Endothelial cell of umbilical vein (primary cell): Measurements from ENCODE around the gene FAM118B. TPM values are rescaled to one million over a fixed set of nuclear protein-coding genes. Genes with fewer than 3 reads are reported as not detected.

Experiments used
- BruUV-seq: library from RNA; stranded (reverse); fragments of 400-500 nt; replicated peaks from 2 replicates; lab custom pipeline; 2021; lab: Mats Ljungman, UMichigan
- CTCF ChIA-PET: fragments of 300-600, 350-600 bp; sonication (Branson Sonifier 250); formaldehyde crosslinking; loops from one replicate; lab custom pipeline; 2021; ENCODE audit warnings: antibody characterized with exemption, inconsistent platforms; lab: Charles Lee
- POLR2A ChIA-PET: fragments of 300-600, 350-600 bp; sonication (Branson Sonifier 250); formaldehyde crosslinking; loops from one replicate; lab custom pipeline; 2021; ENCODE audit warnings: antibody characterized with exemption, inconsistent platforms; lab: Charles Lee
- DNase-seq: peaks from one replicate; pipeline ENCODE4 v3.0.0-alpha.2; 2011; ENCODE audit warnings: low read depth, low spot score
- FAIRE-seq: peaks from 2 replicates; lab custom pipeline; 2011; peaks lifted over from hg19 to GRCh38; lab: Jason Lieb, UNC
- H2AFZ ChIP-seq: 2 replicates; pipeline ENCODE4 v1.6.0; 2012; ENCODE audit warnings: low read depth, low read length, control low read depth, inconsistent platforms
- H3K27ac ChIP-seq: 2 replicates; pipeline ENCODE4 v1.5.1; 2011; ENCODE audit warnings: low read depth, mild to moderate bottlenecking, control low read depth, low read length, moderate library complexity; ENCODE audit not compliant: insufficient read depth
- H3K27me3 ChIP-seq, 2 experiments: 2 replicates each; pipeline versions ENCODE4 v1.6.0 to v1.6.1; 2011; ENCODE audit warnings: low read length in 2 of 2, mixed read lengths in 1 of 2; ENCODE audit not compliant: control insufficient read depth in 2 of 2, insufficient read depth in 2 of 2
- H3K36me3 ChIP-seq, 2 experiments: 2 replicates in 1 of 2; 3 replicates in 1 of 2; pipeline ENCODE4 v1.5.1; 2011; ENCODE audit warnings: low read length in 2 of 2, mild to moderate bottlenecking in 1 of 2, moderate library complexity in 1 of 2; ENCODE audit not compliant: control insufficient read depth in 2 of 2, insufficient read depth in 2 of 2; ENCODE audit errors: extremely low read depth in 1 of 2
- H3K4me1 ChIP-seq: 3 replicates; pipeline ENCODE4 v1.5.1; 2011; ENCODE audit warnings: mild to moderate bottlenecking, low read length; ENCODE audit not compliant: control insufficient read depth, insufficient read depth; ENCODE audit errors: extremely low read depth
- H3K4me2 ChIP-seq: 2 replicates; pipeline ENCODE4 v1.6.1; 2011; ENCODE audit warnings: low read length, control low read depth, mixed read lengths; ENCODE audit not compliant: insufficient read depth
- H3K4me3 ChIP-seq, 3 experiments: fragments of 200-600 bp in 1 of 3; sonication (generic), shearing (Covaris generic) in 1 of 3; replicated peaks in 1 of 3; 2 replicates each; pipeline ENCODE4 v1.5.1; 2011 to 2016; ENCODE audit warnings: control low read depth in 3 of 3, low read length in 3 of 3, mild to moderate bottlenecking in 2 of 3, inconsistent platforms in 1 of 3, low read depth in 1 of 3, moderate library complexity in 1 of 3; ENCODE audit not compliant: insufficient read depth in 1 of 3
- H3K79me2 ChIP-seq: 2 replicates; pipeline ENCODE4 v1.6.0; 2012; ENCODE audit warnings: low read length, inconsistent platforms; ENCODE audit not compliant: control insufficient read depth, insufficient read depth
- H3K9ac ChIP-seq: replicated peaks from 2 replicates; pipeline ENCODE3; 2011; ENCODE audit warnings: low read length, control low read depth; ENCODE audit not compliant: insufficient read depth; ENCODE audit errors: extremely low read depth
- H3K9me1 ChIP-seq: replicated peaks from 3 replicates; pipeline ENCODE4 v1.6.0; 2011; ENCODE audit warnings: mild to moderate bottlenecking, low read length; ENCODE audit not compliant: control insufficient read depth, insufficient read depth; ENCODE audit errors: extremely low read depth
- H3K9me3 ChIP-seq: replicated peaks from 2 replicates; pipeline ENCODE4 v1.5.1; 2012; ENCODE audit warnings: low read length, inconsistent platforms; ENCODE audit not compliant: control insufficient read depth, insufficient read depth
- H4K20me1 ChIP-seq: replicated peaks from 2 replicates; pipeline ENCODE3; 2011; ENCODE audit warnings: mild to moderate bottlenecking, low read length; ENCODE audit not compliant: control insufficient read depth, insufficient read depth; ENCODE audit errors: extremely low read depth
- CTCF ChIP-seq, 2 donors: IDR thresholded peaks; 1 replicate in 1 of 2; 2 replicates in 1 of 2; pipeline ENCODE4 v1.5.1; 2011; ENCODE audit warnings: low read length in 2 of 2, mild to moderate bottlenecking in 2 of 2, moderate library complexity in 2 of 2, control low read depth in 1 of 2, inconsistent platforms in 1 of 2, low read depth in 1 of 2; ENCODE audit not compliant: insufficient read depth in 1 of 2; ENCODE audit errors: extremely low read depth in 1 of 2
- EZH2 ChIP-seq: IDR thresholded peaks from 2 replicates; pipeline ENCODE4 v1.6.1; 2012; ENCODE audit warnings: borderline replicate concordance, low read depth, mild to moderate bottlenecking, moderate library complexity, low read length, inconsistent platforms; ENCODE audit not compliant: severe bottlenecking
- FOS ChIP-seq: IDR thresholded peaks from 2 replicates; pipeline ENCODE4 v1.6.1; 2011; ENCODE audit warnings: mild to moderate bottlenecking, low read length, moderate library complexity, borderline replicate concordance; ENCODE audit not compliant: insufficient read depth
- GATA2 ChIP-seq: IDR thresholded peaks from 2 replicates; pipeline ENCODE4 v1.7.0; 2011; ENCODE audit warnings: low read depth, mild to moderate bottlenecking, moderate library complexity, mixed read lengths, low read length; ENCODE audit not compliant: insufficient read length, insufficient read depth
- JUN ChIP-seq: IDR thresholded peaks from 2 replicates; pipeline ENCODE4 v1.6.1; 2011; ENCODE audit warnings: borderline replicate concordance, low read depth; ENCODE audit not compliant: insufficient read length, insufficient read depth
- MAX ChIP-seq: IDR thresholded peaks from 2 replicates; pipeline ENCODE4 v1.6.1; 2011; ENCODE audit not compliant: insufficient read depth, insufficient read length
- MYC ChIP-seq: IDR thresholded peaks from one replicate; pipeline ENCODE4 v1.6.1; 2011; ENCODE audit warnings: mild to moderate bottlenecking, low read depth, low read length
- POLR2A ChIP-seq: IDR thresholded peaks from 2 replicates; pipeline ENCODE4 v1.6.1; 2012; ENCODE audit warnings: low read depth, mild to moderate bottlenecking, control low read depth, low read length
- POLR2AphosphoS5 ChIP-seq: IDR thresholded peaks from 2 replicates; pipeline ENCODE4 v1.6.1; 2012; ENCODE audit warnings: low read depth, mild to moderate bottlenecking, control low read depth, low read length, moderate library complexity; ENCODE audit not compliant: insufficient read depth
- dilution Hi-C: fragments of 300-500 bp; cut with MboI; formaldehyde crosslinking; loops from one replicate; pipeline ENCODE4 v1.15.0; 2019; ENCODE audit warnings: low sequenced_read_pairs; ENCODE audit not compliant: extremely low pct_ligation_motif_present
- intact Hi-C: fragments of 100-400 bp; cut with micrococcal nuclease; formaldehyde crosslinking; loops from one replicate; pipeline ENCODE4 v1.10.0; 2022
- polyA plus RNA-seq, 4 experiments: library from polyadenylated mRNA; depleted of rRNA in 3 of 4; stranded (reverse) in 3 of 4; unstranded in 1 of 4; fragments of >200 nt; gene quantifications; 2 replicates each; pipeline versions ENCODE4 v1.2.1 to v1.2.3, GENCODE V29; 2011 to 2012; ENCODE audit warnings: missing spikeins in 1 of 4
- total RNA-seq: library from RNA; stranded (reverse); gene quantifications from 2 replicates; pipeline ENCODE4 v1.2.3, GENCODE V29; 2021

The FAM118B gene
- total and polyA plus RNA-seq, 2 donors (not counting 3 experiments of a cell fraction or from before 2014, with no cell fraction given), result 26.6 to 35.8 TPM

GRCh38 chr11:126257764-126258163 is 46.2 kb downstream of the FAM118B start:
- CTCF ChIA-PET, result no interaction called here
- Histone ChIP-seq H3K4me1 (no peaks in the 10 kb centered on the region), H3K9ac (no peak overlapping the region)

More at GRCh38 chr11:126257764-126258163, 46.2 kb downstream of the FAM118B start:
- Histone ChIP-seq H3K27me3 (no peaks in the 10 kb centered on the region), H3K4me3 (no peak overlapping the region), H3K9me1 (peaks cover 3% of the 10 kb centered on the region), H4K20me1 (no peaks in the 10 kb centered on the region), H3K36me3 (peaks cover 16 to 19% of the 10 kb centered on the region in 2 experiments), H3K4me2 (no peak overlapping the region), H3K9me3 (no peaks in the 10 kb centered on the region), H2AFZ (no peak overlapping the region), H3K27ac (no peak overlapping the region), H3K79me2 (no peaks in the 10 kb centered on the region)
- POLR2A ChIA-PET, result no interaction called here
- no TSS peak for BruUV-seq
- DNase-seq, result no peak
- no peak for FAIRE-seq
- dilution Hi-C loops, result no loop called here
- intact Hi-C loops, result no loop called here
- TF ChIP-seq MAX (no peak), JUN (no peak), MYC (no peak), POLR2A (no peak), EZH2 (no peak), POLR2AphosphoS5 (no peak), CTCF (IDR thresholded peaks at IDR 0.05; ENCODE audit: extremely low read depth in 1 of 2, insufficient read depth in 1 of 2, low read depth in 1 of 2, low read length in 2 of 2) (no peak), FOS (no peak), GATA2 (no peak)
